ENCODE measurements around the gene C1QTNF6. TPM values are rescaled to one million over a fixed set of nuclear protein-coding genes. Genes with fewer than 3 reads are reported as not detected.

C1QTNF6 gene
- total and polyA plus RNA-seq, 12 donors, result 2.2 to 45.7 (median 7.1) TPM

DNA sequence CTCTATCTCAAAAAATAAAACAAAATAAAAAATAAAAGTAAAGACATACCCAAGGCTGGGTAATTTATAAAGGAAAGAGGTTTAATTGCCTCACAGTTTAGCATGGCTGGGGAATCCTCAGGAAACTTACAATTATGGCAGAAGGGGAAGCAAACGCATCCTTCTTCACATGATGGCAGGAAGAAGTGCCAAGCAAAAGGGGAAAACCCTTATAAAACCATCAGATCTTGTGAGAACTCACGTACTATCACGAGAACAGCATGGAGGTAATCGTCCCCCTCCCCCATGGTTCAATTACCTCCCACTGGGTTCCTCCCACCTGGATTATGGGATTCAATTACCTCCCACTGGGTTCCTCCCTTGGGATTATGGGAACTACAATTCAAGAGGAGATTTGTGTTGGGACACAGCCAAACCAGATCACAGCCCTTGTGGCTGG is 32.5 kb upstream of the C1QTNF6 start:
- Histone ChIP-seq H3K4me3 (no peak overlapping the region), H3K36me3 (replicated peaks in 1 of 2) (no peaks in the 10 kb centered on the region), H3K27me3 (no peaks in the 10 kb centered on the region), H3K27ac (no peak overlapping the region), H3K4me1 (replicated peaks in 1 of 2) (no peaks in the 10 kb centered on the region), H3K9me3 (replicated peaks in 1 of 3) (no peaks in the 10 kb centered on the region)
- intact Hi-C loops (cut with DNase I), result no loop called here
- TF ChIP-seq POLR2A (IDR thresholded peaks at IDR 0.05) (no peak), CTCF (IDR thresholded peaks at IDR 0.05) (no peak)
- DNase-seq, result no peak
- WGBS, 4 donors, result 51 to 81% (median 69%) methylated on average over 4 of the region's 4 CpGs

- no peaks in the 10 kb centered on the region for H3K9me3 ChIP-seq (replicated peaks in 1 of 3)
- DNase-seq, result no peak
- WGBS, 4 donors, result 61 to 85% (median 82%) methylated on average over 6 of the region's 6 CpGs
- intact Hi-C loops (cut with DNase I), result no loop called here
- no peak overlapping the region for H3K4me3 ChIP-seq
- H3K27me3 ChIP-seq, result no peaks in the 10 kb centered on the region
- no peaks in the 10 kb centered on the region for H3K4me1 ChIP-seq (replicated peaks in 1 of 2)
- TF ChIP-seq POLR2A (IDR thresholded peaks at IDR 0.05) (no peak), CTCF (IDR thresholded peaks at IDR 0.05) (no peak)
- H3K27ac ChIP-seq, result no peak overlapping the region
- H3K36me3 ChIP-seq (replicated peaks in 1 of 2), result no peaks in the 10 kb centered on the region
Measured at GRCh38 chr22:37219533-37219932, 31.5 kb upstream of the C1QTNF6 start.

- Histone ChIP-seq H3K27ac (no peak overlapping the region), H3K9me3 (replicated peaks in 1 of 3) (no peaks in the 10 kb centered on the region), H3K4me3 (no peak overlapping the region), H3K4me1 (replicated peaks in 1 of 2) (no peaks in the 10 kb centered on the region), H3K36me3 (replicated peaks in 1 of 2) (no peaks in the 10 kb centered on the region), H3K27me3 (no peaks in the 10 kb centered on the region)
- WGBS, 4 donors, result 39 to 75% (median 61%) methylated on average over 7 of the region's 7 CpGs
- no peak for DNase-seq
- intact Hi-C loops (cut with DNase I), result no loop called here
- no peak for TF ChIP-seq CTCF (IDR thresholded peaks at IDR 0.05)
- no peak for TF ChIP-seq POLR2A (IDR thresholded peaks at IDR 0.05)
Measured at GRCh38 chr22:37218771-37219411, 30.8 kb upstream of the C1QTNF6 start.

- Histone ChIP-seq H3K9me3 (replicated peaks in 1 of 3) (no peaks in the 10 kb centered on the region), H3K4me3 (no peak overlapping the region), H3K4me1 (replicated peaks in 1 of 2) (no peaks in the 10 kb centered on the region), H3K27me3 (no peaks in the 10 kb centered on the region), H3K36me3 (replicated peaks in 1 of 2) (no peaks in the 10 kb centered on the region), H3K27ac (no peak overlapping the region)
- DNase-seq, result no peak
- WGBS, 4 donors, result 77 to 84% (median 80%) methylated on average over 6 of the region's 6 CpGs
- intact Hi-C loops (cut with DNase I), result no loop called here
- TF ChIP-seq CTCF (IDR thresholded peaks at IDR 0.05) (no peak), POLR2A (IDR thresholded peaks at IDR 0.05) (no peak)
Measured at GRCh38 chr22:37218399-37218770, 30.3 kb upstream of the C1QTNF6 start.

All from adrenal gland (tissue), 12 donors.